Measurements from ENCODE around the gene ACAP2. TPM values are rescaled to one million over a fixed set of nuclear protein-coding genes. Genes with fewer than 3 reads are reported as not detected.

ACAP2 gene
- total and polyA plus RNA-seq, 9 donors = 13.8 to 33.7 (median 18.7) TPM

DNA sequence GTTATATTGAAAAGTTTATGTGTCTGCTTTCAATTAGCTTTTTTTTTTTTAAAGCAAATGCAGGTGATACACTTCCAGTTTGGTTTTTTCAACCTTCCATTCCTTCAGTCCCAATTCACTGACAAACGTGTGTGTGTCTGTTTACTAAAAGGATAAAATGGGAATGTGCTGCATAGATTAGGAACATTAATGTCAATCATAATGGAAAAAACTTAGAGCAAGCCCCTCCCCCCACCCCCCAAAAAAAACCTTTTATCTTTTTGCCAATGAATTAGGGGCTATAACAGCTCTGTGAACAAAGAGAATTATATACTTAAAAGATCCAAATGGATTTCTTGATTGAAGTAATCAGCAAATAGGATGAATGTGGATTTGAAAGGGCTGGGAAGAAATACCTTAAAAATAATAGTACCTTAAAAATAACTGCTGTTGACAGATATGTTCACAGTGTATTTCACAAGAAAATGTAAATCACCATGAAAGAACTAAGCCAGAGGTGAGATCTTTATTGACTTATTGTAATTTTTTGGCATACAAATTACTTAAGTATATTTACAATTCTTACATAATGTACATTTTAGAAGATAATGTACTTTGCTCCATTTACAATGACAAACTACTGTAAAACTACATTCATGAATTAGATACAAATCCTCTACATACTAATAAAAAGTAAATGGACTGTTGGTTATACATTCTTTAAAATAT, 168.4 kb downstream of the ACAP2 start:
- Histone ChIP-seq H3K27ac (ENCODE audit: low read length) (no peak overlapping the region), H3K27me3 (ENCODE audit: control insufficient read depth, insufficient read depth, low read length) (no peaks in the 10 kb centered on the region), H3K4me1 (ENCODE audit: control insufficient read depth, insufficient read depth, low read length) (peaks cover 8% of the 10 kb centered on the region), H3K9me3 (replicated peaks; ENCODE audit: control insufficient read depth, low read depth, low read length) (no peaks in the 10 kb centered on the region), H3K36me3 (ENCODE audit: control insufficient read depth, insufficient read depth, low read length) (peaks cover 2% of the 10 kb centered on the region), H3K4me3 (ENCODE audit: low read length) (no peak overlapping the region)
- no peak for DNase-seq
- WGBS (ENCODE audit: insufficient coverage) = no CpG with 5 or more reads among the region's 1 CpG

DNA sequence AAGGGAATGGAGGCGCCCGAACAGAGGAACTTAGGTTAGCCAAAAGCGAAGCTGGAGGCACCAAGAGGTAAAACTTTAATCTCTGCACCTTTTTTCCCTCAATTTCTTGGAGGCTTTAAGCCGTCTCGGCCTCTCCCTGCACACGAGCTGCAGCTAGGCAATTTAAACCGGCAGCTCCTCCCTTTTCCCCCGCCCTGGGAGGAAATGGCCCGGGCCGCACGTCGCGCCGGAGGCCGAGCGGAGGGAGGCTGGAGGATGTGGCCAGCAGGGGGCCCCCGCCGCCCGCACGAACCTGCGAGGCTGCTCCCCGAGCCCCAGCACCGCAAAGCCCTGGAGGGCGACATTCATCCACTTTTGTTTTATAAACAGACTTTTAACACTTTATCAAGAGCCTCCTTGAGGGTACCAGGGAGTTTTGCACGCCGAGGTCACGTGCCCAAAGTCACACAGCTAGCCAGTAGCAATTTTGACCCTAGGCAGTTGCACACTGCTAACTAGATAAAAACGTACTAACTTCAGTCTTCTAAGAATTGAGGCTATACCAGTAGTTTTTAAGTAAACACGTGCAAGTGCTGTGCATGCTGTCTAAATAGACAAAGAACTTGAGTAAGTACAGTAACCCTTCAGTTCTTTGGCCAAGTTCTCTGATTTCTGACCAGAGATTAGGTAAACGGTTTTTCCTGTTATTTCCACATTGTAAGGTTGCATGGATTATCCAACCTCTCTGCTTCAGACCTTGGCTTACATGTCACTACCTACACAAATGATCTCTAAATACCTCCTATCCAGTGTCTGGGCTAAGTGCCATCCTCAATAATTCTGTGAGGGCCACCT, 171.2 kb downstream of the ACAP2 start:
- H3K27me3 ChIP-seq (ENCODE audit: control insufficient read depth, insufficient read depth, low read length) = no peaks in the 10 kb centered on the region
- H3K4me3 ChIP-seq (ENCODE audit: low read length) = peak overlapping the region; percentile 82
- H3K36me3 ChIP-seq (ENCODE audit: control insufficient read depth, insufficient read depth, low read length) = peaks cover 6% of the 10 kb centered on the region
- peak overlapping the region; percentile 96 for H3K27ac ChIP-seq (ENCODE audit: low read length)
- H3K4me1 ChIP-seq (ENCODE audit: control insufficient read depth, insufficient read depth, low read length) = peaks cover 12% of the 10 kb centered on the region
- peak; percentile 95 for DNase-seq
- 0% methylated on average over 17 of the region's 30 CpGs for WGBS (ENCODE audit: insufficient coverage)
- H3K9me3 ChIP-seq (replicated peaks; ENCODE audit: control insufficient read depth, low read depth, low read length) = no peaks in the 10 kb centered on the region

DNA sequence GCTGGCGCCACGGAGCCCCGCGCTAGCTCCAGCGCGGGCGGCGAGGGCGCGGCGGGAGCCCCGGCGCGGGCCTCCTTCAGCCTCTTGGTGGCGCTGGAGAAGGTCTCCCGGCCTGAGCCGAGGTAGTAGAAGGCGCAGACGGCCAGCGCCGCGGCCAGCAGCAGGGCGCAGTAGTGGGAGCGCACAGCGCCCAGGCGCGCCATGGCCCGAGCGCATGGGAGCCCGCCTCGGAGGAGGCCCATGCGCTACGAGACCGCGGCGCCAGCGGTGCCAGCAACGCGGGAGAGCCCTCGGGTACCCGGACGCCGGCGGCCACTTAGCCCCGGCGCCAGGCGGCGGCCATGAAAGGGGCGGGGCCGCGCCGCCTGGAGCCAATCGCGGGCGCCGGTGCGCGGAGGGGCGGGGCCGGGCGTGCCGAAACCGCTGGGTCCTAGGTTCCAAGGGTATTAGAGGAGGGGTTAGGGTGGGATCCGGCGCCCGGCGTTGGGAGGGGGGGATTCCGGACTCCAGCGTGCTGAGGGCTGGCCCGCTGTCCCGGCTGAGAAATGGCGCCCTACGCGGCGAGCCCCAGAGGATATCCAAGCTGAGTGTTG, 171.9 kb downstream of the ACAP2 start, which contains the start of gene XXYLT1:
Gene XXYLT1 (minus strand): TSS at position 343 of the 593 bp plus-strand sequence. CDS start 101 bp downstream, at position 242.
- no peaks in the 10 kb centered on the region for H3K9me3 ChIP-seq (replicated peaks; ENCODE audit: control insufficient read depth, low read depth, low read length)
- peak within 1 kb of the TSS; percentile 96 for H3K27ac ChIP-seq (ENCODE audit: low read length)
- peak; percentile 96 for DNase-seq
- H3K36me3 ChIP-seq (ENCODE audit: control insufficient read depth, insufficient read depth, low read length) = peaks cover 6% of the 10 kb centered on the region
- peak within 1 kb of the TSS; percentile 82 for H3K4me3 ChIP-seq (ENCODE audit: low read length)
- H3K4me1 ChIP-seq (ENCODE audit: control insufficient read depth, insufficient read depth, low read length) = peaks cover 12% of the 10 kb centered on the region
- H3K27me3 ChIP-seq (ENCODE audit: control insufficient read depth, insufficient read depth, low read length) = no peaks in the 10 kb centered on the region
- under 1% methylated on average over 75 of the region's 75 CpGs for WGBS (ENCODE audit: insufficient coverage)

DNA sequence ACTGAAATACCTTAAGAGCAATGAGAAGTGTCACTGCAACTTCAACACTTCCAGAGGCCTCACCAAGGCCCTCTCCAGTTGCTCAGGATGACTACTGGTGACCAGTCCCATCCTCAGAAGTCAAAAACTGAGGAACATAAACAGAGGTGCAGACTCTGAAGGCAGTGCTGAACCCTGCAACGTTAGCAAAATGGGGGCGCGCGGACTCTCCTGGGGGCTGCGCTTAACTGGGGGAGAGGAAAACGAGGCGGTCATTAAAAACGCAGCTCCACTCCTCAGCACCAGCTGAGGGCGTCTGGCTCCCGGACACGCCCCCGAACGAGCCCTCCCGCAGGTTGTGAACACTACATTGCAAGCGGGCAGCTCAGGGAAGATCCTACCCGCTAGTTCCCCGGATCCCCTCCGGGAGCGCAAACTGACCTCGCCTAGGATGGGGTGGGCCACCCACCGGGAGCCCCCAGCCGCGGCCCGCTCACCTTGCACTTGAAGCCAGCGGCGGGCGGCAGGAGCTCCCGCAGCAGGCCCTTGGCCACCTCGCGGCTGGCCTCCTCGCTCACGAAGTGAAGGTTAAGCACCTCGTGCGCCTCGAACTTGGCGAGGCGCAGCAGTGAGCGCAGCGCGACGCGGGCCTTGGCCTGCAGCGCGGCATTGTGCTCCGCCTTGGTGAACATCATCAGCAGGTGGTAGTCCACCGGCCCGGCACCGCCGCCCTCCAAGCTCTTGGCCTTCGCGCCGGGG, 172.6 kb downstream of the ACAP2 start:
- H3K9me3 ChIP-seq (replicated peaks; ENCODE audit: control insufficient read depth, low read depth, low read length) = no peaks in the 10 kb centered on the region
- H3K36me3 ChIP-seq (ENCODE audit: control insufficient read depth, insufficient read depth, low read length) = peaks cover 6% of the 10 kb centered on the region
- peak overlapping the region; percentile 82 for H3K4me3 ChIP-seq (ENCODE audit: low read length)
- WGBS (ENCODE audit: insufficient coverage) = under 1% methylated on average over 52 of the region's 52 CpGs
- H3K27ac ChIP-seq (ENCODE audit: low read length) = peak overlapping the region; percentile 42
- H3K27me3 ChIP-seq (ENCODE audit: control insufficient read depth, insufficient read depth, low read length) = no peaks in the 10 kb centered on the region
- peaks cover 12% of the 10 kb centered on the region for H3K4me1 ChIP-seq (ENCODE audit: control insufficient read depth, insufficient read depth, low read length)
- DNase-seq = peak; percentile 51

DNA sequence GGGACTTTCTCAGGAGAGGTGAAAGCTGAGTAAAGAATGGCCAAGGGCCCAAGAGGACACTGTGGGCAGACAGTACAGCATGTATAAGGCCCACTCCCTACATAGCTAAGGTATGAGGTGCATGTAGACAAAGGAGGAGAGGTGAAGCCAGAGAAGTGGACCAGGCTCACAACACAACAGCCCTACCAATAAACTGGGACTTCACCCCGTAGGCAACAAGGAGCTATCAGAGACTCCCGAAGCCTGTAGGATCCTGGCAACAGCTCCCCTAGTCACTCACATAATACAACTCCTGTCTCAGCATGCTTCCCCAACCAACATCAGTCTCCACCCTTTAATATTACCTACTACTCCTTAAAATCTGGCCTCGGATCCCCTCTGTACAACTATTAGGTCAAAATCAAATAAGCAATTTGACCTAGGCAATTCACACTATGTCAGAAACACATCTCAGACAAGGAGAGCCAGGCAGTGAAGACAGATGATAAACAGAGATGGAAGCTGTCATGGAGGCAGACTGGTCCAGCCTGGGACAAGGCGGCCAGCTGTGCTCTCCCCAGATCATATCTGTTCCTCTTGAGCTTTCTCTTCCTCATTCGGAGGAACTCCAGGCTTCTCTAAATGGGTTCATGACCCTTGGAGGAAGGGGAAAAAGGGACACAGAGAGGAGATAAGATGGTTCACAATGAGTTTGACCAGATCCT, 173.3 kb downstream of the ACAP2 start:
- H3K27ac ChIP-seq (ENCODE audit: low read length) = no peak overlapping the region
- H3K27me3 ChIP-seq (ENCODE audit: control insufficient read depth, insufficient read depth, low read length) = no peaks in the 10 kb centered on the region
- peak; percentile 45 for DNase-seq
- 61% methylated on average over 3 of the region's 5 CpGs for WGBS (ENCODE audit: insufficient coverage)
- H3K9me3 ChIP-seq (replicated peaks; ENCODE audit: control insufficient read depth, low read depth, low read length) = no peaks in the 10 kb centered on the region
- peaks cover 12% of the 10 kb centered on the region for H3K4me1 ChIP-seq (ENCODE audit: control insufficient read depth, insufficient read depth, low read length)
- H3K4me3 ChIP-seq (ENCODE audit: low read length) = peak overlapping the region; percentile 82
- peaks cover 6% of the 10 kb centered on the region for H3K36me3 ChIP-seq (ENCODE audit: control insufficient read depth, insufficient read depth, low read length)

DNA sequence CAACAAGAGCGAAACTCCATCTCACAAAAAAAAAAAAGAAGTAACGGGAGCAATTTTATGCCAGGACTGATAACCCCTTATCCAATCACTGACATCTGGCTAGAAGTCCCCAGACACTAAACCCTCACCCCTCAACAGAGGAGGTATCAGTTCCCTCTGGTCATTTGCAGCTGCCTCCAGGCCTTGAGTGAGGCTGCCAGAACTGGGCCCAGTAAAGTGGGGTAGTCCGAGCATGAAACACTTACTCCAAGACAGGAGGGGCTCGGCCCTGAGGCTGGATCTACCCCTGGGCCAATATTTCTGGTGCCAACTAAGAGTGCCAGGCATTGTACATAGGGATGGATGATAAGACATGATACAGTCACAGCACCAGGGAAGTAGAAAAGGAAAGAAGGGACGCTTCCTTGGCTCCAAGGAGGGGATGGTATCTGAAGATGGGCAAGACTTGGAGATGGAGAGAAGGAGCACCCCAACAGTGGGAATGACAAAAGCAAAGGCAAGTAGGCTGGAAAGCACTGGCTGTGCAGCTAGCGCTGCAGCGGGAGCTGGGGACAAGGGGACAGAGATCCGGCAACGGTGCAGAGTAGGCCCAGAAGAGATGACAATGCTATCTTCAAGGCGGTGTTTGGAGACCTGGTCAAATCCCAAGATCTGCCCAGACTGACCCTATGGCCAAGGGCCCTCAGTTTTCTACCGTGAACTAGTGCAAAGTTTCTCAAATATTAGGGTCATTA, 174.1 kb downstream of the ACAP2 start:
- peaks cover 12% of the 10 kb centered on the region for H3K4me1 ChIP-seq (ENCODE audit: control insufficient read depth, insufficient read depth, low read length)
- H3K36me3 ChIP-seq (ENCODE audit: control insufficient read depth, insufficient read depth, low read length) = peaks cover 6% of the 10 kb centered on the region
- no peak overlapping the region for H3K27ac ChIP-seq (ENCODE audit: low read length)
- DNase-seq = no peak
- no peaks in the 10 kb centered on the region for H3K9me3 ChIP-seq (replicated peaks; ENCODE audit: control insufficient read depth, low read depth, low read length)
- no peak overlapping the region for H3K4me3 ChIP-seq (ENCODE audit: low read length)
- 85% methylated on average over 9 of the region's 11 CpGs for WGBS (ENCODE audit: insufficient coverage)
- no peaks in the 10 kb centered on the region for H3K27me3 ChIP-seq (ENCODE audit: control insufficient read depth, insufficient read depth, low read length)

DNA sequence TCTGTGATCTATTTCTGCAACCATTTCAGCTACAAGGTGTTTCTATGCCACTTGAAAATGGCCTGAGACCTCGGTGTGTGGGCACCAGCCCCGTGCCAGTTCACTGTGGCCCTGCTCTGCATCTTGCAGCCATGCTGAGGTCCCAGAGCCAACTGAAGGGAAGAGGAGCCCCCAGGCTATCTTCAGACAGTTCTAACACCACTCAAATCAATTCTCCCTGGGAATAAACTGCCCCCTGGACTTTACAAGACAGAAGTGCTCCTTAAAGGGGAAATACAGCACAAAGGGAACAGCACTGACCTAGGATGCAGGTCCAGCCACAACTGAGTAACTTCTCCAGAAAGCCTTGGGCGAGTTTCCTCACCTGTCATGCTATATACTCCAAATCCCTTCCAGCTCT, 175.7 kb downstream of the ACAP2 start:
- peaks cover 12% of the 10 kb centered on the region for H3K4me1 ChIP-seq (ENCODE audit: control insufficient read depth, insufficient read depth, low read length)
- 100% methylated on average over 3 of the region's 3 CpGs for WGBS (ENCODE audit: insufficient coverage)
- no peaks in the 10 kb centered on the region for H3K27me3 ChIP-seq (ENCODE audit: control insufficient read depth, insufficient read depth, low read length)
- no peak overlapping the region for H3K4me3 ChIP-seq (ENCODE audit: low read length)
- peaks cover 6% of the 10 kb centered on the region for H3K36me3 ChIP-seq (ENCODE audit: control insufficient read depth, insufficient read depth, low read length)
- DNase-seq = no peak
- no peaks in the 10 kb centered on the region for H3K9me3 ChIP-seq (replicated peaks; ENCODE audit: control insufficient read depth, low read depth, low read length)
- no peak overlapping the region for H3K27ac ChIP-seq (ENCODE audit: low read length)

DNA sequence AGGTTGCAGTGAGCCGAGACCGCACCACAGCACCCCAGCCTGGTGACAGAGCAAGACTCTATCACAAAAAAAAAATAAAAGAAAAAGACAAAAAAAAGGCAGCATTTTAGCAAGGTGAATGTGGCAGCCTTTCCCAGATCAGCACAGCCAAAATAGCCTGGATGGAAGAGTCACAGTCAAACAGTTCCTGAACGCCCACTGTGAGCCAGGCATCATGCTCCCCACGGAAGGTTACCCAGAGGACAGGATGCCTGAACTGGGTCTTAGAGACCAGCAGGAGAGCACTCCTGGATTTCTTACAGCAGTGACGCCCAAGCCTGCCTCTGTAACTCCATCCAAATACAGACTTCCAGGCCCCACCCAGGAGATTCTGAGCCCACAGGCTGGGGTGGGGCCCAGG, 176.4 kb downstream of the ACAP2 start:
- WGBS (ENCODE audit: insufficient coverage) = no CpG with 5 or more reads among the region's 5 CpGs

More for the DNA sequence above, 176.4 kb downstream of the ACAP2 start:
- peaks cover 12% of the 10 kb centered on the region for H3K4me1 ChIP-seq (ENCODE audit: control insufficient read depth, insufficient read depth, low read length)
- no peaks in the 10 kb centered on the region for H3K9me3 ChIP-seq (replicated peaks; ENCODE audit: control insufficient read depth, low read depth, low read length)
- no peak for DNase-seq
- H3K27me3 ChIP-seq (ENCODE audit: control insufficient read depth, insufficient read depth, low read length) = no peaks in the 10 kb centered on the region
- peaks cover 6% of the 10 kb centered on the region for H3K36me3 ChIP-seq (ENCODE audit: control insufficient read depth, insufficient read depth, low read length)
- H3K4me3 ChIP-seq (ENCODE audit: low read length) = no peak overlapping the region
- no peak overlapping the region for H3K27ac ChIP-seq (ENCODE audit: low read length)

Data from muscle of leg (tissue), 11 donors.